ENCODE results near the gene ZZZ3. TPM values are rescaled to one million over a fixed set of nuclear protein-coding genes. Genes with fewer than 3 reads are reported as not detected.
A peak's percentile ranks its signal among the peaks of the same experiment; 100 is the strongest.

ZZZ3 gene
- total RNA-seq, 2 experiments from 2014 or later, result 51.4 to 66.4 TPM

DNA sequence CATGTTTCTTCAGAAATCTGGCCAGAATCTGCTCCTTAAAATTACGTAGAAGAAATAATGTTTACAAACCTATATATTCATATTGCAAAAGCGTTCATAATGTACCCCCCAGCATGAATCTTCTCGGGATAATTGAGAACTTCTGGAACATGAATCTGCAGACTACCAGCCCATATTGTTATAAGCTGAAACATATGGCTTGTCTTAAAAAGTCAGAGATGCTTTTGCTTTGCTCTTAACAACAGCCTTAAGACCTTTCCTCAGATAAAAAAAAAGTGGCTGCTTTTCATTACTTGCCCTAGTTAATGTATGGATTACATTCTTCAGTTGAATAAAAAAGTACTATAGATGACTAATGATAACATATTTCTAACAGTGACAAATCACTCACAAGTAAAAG is 15.0 kb upstream of the ZZZ3 start:
- Histone ChIP-seq H4K20me1 (ENCODE audit: insufficient read depth, low read length) (no peaks in the 10 kb centered on the region), H3K4me3 (ENCODE audit: low read depth, low read length, poor library complexity, severe bottlenecking) (no peak overlapping the region), H3K27ac (ENCODE audit: low read depth, low read length, poor library complexity, severe bottlenecking) (no peak overlapping the region), H3K36me3 (ENCODE audit: insufficient read depth, low read length) (peaks cover 15% of the 10 kb centered on the region), H2AFZ (ENCODE audit: low read length) (no peak overlapping the region), H3K4me2 (ENCODE audit: low read length) (no peak overlapping the region), H3K79me2 (ENCODE audit: insufficient read depth, low read depth, low read length) (no peaks in the 10 kb centered on the region), H3K4me1 (ENCODE audit: insufficient read depth, low read length, poor library complexity, severe bottlenecking) (no peaks in the 10 kb centered on the region), H3K9me2 (ENCODE audit: insufficient read depth, low read length) (no peaks in the 10 kb centered on the region), H3K9me3 (ENCODE audit: low read length) (no peaks in the 10 kb centered on the region)
- ChIA-PET CTCF (ENCODE audit: unreplicated experiment) (no interaction called here), POLR2A (interaction anchor here (0.7 kb wide), 1 partner anchor 9 kb away, joined by 3 read pairs; no protein-coding TSS in a partner anchor)
- TF ChIP-seq, protein P1, sequence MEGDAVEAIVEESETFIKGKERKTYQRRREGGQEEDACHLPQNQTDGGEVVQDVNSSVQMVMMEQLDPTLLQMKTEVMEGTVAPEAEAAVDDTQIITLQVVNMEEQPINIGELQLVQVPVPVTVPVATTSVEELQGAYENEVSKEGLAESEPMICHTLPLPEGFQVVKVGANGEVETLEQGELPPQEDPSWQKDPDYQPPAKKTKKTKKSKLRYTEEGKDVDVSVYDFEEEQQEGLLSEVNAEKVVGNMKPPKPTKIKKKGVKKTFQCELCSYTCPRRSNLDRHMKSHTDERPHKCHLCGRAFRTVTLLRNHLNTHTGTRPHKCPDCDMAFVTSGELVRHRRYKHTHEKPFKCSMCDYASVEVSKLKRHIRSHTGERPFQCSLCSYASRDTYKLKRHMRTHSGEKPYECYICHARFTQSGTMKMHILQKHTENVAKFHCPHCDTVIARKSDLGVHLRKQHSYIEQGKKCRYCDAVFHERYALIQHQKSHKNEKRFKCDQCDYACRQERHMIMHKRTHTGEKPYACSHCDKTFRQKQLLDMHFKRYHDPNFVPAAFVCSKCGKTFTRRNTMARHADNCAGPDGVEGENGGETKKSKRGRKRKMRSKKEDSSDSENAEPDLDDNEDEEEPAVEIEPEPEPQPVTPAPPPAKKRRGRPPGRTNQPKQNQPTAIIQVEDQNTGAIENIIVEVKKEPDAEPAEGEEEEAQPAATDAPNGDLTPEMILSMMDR (conservative IDR thresholded peaks at IDR 0.05; ENCODE audit: low read length), result no peak
- TF ChIP-seq EZH2phosphoT487 (IDR thresholded peaks at IDR 0.05; ENCODE audit: borderline replicate concordance, low read depth, low read length), result no peak
- intact Hi-C loops (cut with micrococcal nuclease; ENCODE audit: unreplicated experiment), result no loop called here
- DNase-seq (ENCODE audit: low spot score), result no peak
- no TSS peak for BruUV-seq (replicated peaks)

DNA sequence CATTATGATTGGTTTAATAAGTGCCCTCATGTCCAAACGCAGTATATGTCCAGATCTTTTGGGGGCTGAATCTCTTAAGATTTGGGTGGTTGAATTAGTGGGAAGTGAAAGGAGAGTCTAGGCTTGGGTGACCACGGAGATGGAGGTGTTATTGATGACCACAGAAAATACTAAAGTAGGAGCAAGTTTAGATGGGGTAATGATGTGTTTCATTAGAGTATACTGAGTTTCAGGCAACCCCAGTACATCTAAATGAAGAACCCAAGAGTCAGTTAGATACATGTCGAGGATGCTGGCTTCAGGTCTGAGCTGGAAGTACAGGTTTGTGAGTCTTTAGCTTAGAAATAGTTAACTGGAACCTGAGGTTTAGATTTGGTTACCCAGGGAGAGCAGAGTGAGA is 6.5 kb upstream of the ZZZ3 start:
- Histone ChIP-seq H3K36me3 (ENCODE audit: insufficient read depth, low read length) (peaks cover 4% of the 10 kb centered on the region; the same call in 1 of the 2 replicates), H2AFZ (ENCODE audit: low read length) (no peak overlapping the region), H3K4me3 (ENCODE audit: low read depth, low read length, poor library complexity, severe bottlenecking) (no peak overlapping the region), H3K4me2 (ENCODE audit: low read length) (no peak overlapping the region), H4K20me1 (ENCODE audit: insufficient read depth, low read length) (no peaks in the 10 kb centered on the region), H3K27ac (ENCODE audit: low read depth, low read length, poor library complexity, severe bottlenecking) (no peak overlapping the region), H3K79me2 (ENCODE audit: insufficient read depth, low read depth, low read length) (peaks cover 6% of the 10 kb centered on the region; the same call in 1 of the 2 replicates), H3K9me3 (ENCODE audit: low read length) (no peaks in the 10 kb centered on the region), H3K9me2 (ENCODE audit: insufficient read depth, low read length) (no peaks in the 10 kb centered on the region), H3K4me1 (ENCODE audit: insufficient read depth, low read length, poor library complexity, severe bottlenecking) (peaks cover 12% of the 10 kb centered on the region)
- intact Hi-C loops (cut with micrococcal nuclease; ENCODE audit: unreplicated experiment), result no loop called here
- POLR2A ChIA-PET, result interaction anchor here (0.6 kb wide), 1 partner anchor 9 kb away, joined by 3 read pairs; no protein-coding TSS in a partner anchor
- no peak for TF ChIP-seq EZH2phosphoT487 (IDR thresholded peaks at IDR 0.05; ENCODE audit: borderline replicate concordance, low read depth, low read length)
- TF ChIP-seq, protein P1 (conservative IDR thresholded peaks at IDR 0.05; ENCODE audit: low read length), result no peak
- no peak for DNase-seq (ENCODE audit: low spot score)
- no TSS peak for BruUV-seq (replicated peaks)
- CTCF ChIA-PET (ENCODE audit: unreplicated experiment), result no interaction called here

DNA sequence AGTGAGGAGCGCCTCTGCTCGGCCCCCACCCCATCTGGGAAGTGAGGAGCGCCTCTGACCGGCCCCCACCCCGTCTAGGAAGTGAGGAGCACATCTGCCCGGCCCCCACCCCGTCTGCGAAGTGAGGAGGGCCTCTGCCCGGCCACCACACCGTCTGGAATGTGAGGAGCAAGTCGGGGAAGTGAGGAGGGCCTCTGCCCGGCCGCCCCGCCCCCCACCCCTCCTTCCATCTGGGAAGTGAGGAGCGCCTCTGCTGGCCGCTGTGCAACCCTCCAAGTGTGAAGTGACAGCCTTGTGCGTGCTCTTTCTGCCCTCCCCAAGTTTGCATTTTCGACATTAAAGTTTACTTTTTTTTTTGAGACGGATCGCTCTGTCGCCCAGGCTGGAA is 5.1 kb upstream of the ZZZ3 start:
- H3K4me1 ChIP-seq (ENCODE audit: insufficient read depth, low read length, poor library complexity, severe bottlenecking), result peaks cover 13% of the 10 kb centered on the region
- no TSS peak for BruUV-seq (replicated peaks)
- CTCF ChIA-PET (ENCODE audit: unreplicated experiment), result no interaction called here
- POLR2A ChIA-PET, result no interaction called here
- H3K9me3 ChIP-seq (ENCODE audit: low read length), result no peaks in the 10 kb centered on the region
- TF ChIP-seq, protein P1 (conservative IDR thresholded peaks at IDR 0.05; ENCODE audit: low read length), result peak; percentile 61
- no peak for TF ChIP-seq EZH2phosphoT487 (IDR thresholded peaks at IDR 0.05; ENCODE audit: borderline replicate concordance, low read depth, low read length)
- H2AFZ ChIP-seq (ENCODE audit: low read length), result no peak overlapping the region
- intact Hi-C loops (cut with micrococcal nuclease; ENCODE audit: unreplicated experiment), result no loop called here
- peak overlapping the region; percentile 29; the same call in 1 of the 2 replicates for H3K4me2 ChIP-seq (ENCODE audit: low read length)
- H3K4me3 ChIP-seq (ENCODE audit: low read depth, low read length, poor library complexity, severe bottlenecking), result peak overlapping the region; percentile 14
- no peaks in the 10 kb centered on the region for H3K9me2 ChIP-seq (ENCODE audit: insufficient read depth, low read length)
- peaks cover 8% of the 10 kb centered on the region; the same call in 1 of the 2 replicates for H3K79me2 ChIP-seq (ENCODE audit: insufficient read depth, low read depth, low read length)
- peaks cover 3% of the 10 kb centered on the region; the same call in 1 of the 2 replicates for H3K36me3 ChIP-seq (ENCODE audit: insufficient read depth, low read length)
- H4K20me1 ChIP-seq (ENCODE audit: insufficient read depth, low read length), result no peaks in the 10 kb centered on the region
- no peak overlapping the region for H3K27ac ChIP-seq (ENCODE audit: low read depth, low read length, poor library complexity, severe bottlenecking)
- peak; percentile 43 for DNase-seq (ENCODE audit: low spot score)

Measured in OCI-LY7 (cell line).